OCI-LY3 (cell line): ENCODE data around the gene CCM2L.

Experiments used
- H2AFZ ChIP-seq: fragments of 200-600, 300-600 bp; shearing (Covaris generic); 2 replicates; pipeline ENCODE4 v1.6.0; 2014; ENCODE audit warnings: antibody characterized with exemption, low read depth, low read length
- H3K27ac ChIP-seq: fragments of 200-600, 300-600 bp; sonication (generic); 2 replicates; pipeline ENCODE4 v1.5.1; 2014; ENCODE audit warnings: mild to moderate bottlenecking, low read length, moderate library complexity, mixed read lengths
- H3K27me3 ChIP-seq: fragments of 200-600, 300-600 bp; sonication (generic); 2 replicates; pipeline ENCODE4 v1.6.1; 2014; ENCODE audit warnings: low read depth, low read length, mixed read lengths
- H3K36me3 ChIP-seq: fragments of 200-600, 300-600 bp; sonication (generic); replicated peaks from 2 replicates; pipeline ENCODE3; 2014; ENCODE audit warnings: low read depth, low read length, mixed read lengths
- H3K4me1 ChIP-seq: fragments of 300-600, 200-600 bp; sonication (generic); 2 replicates; pipeline ENCODE4 v1.6.1; 2014; ENCODE audit warnings: low read length, mixed read lengths
- H3K4me2 ChIP-seq: fragments of 200-600, 300-600 bp; sonication (generic); 2 replicates; pipeline ENCODE4 v1.6.1; 2014; ENCODE audit warnings: low read length, mixed read lengths
- H3K4me3 ChIP-seq: fragments of 300-600, 200-600 bp; sonication (generic); 2 replicates; pipeline ENCODE4 v1.5.1; 2014; ENCODE audit warnings: antibody characterized with exemption, mild to moderate bottlenecking, low read length, moderate library complexity
- H3K79me2 ChIP-seq: fragments of 300-600, 200-600 bp; shearing (Covaris generic); 2 replicates; pipeline ENCODE4 v1.6.1; 2014; ENCODE audit warnings: mild to moderate bottlenecking, low read length, mixed read lengths
- H3K9ac ChIP-seq: fragments of 300-600, 200-600 bp; shearing (Covaris generic); 2 replicates; pipeline ENCODE4 v1.6.0; 2014; ENCODE audit warnings: mild to moderate bottlenecking, low read length, moderate library complexity
- H3K9me3 ChIP-seq: fragments of 200-600, 300-600 bp; shearing (Covaris generic); 2 replicates; pipeline ENCODE4 v1.6.1; 2014; ENCODE audit warnings: low read length, mixed read lengths; ENCODE audit not compliant: insufficient read depth
- H4K20me1 ChIP-seq: fragments of 200-600, 300-600 bp; sonication (generic); 2 replicates; pipeline ENCODE4 v1.6.1; 2016; ENCODE audit warnings: low read length, mixed read lengths; ENCODE audit not compliant: insufficient read depth
- EZH2phosphoT487 ChIP-seq: fragments of 200-600 bp; shearing (Covaris generic); IDR thresholded peaks from 2 replicates; pipeline ENCODE4 v1.6.1; 2018; ENCODE audit warnings: antibody characterized with exemption, mixed run types, low read depth
- TF ChIP-seq, protein P1 (sequence below): fragments of 200-600, 300-600 bp; sonication (generic); IDR thresholded peaks from 2 replicates; pipeline ENCODE4 v1.5.1; 2014; ENCODE audit warnings: antibody characterized with exemption, low read length, low read depth

Gene CCM2L

DNA sequence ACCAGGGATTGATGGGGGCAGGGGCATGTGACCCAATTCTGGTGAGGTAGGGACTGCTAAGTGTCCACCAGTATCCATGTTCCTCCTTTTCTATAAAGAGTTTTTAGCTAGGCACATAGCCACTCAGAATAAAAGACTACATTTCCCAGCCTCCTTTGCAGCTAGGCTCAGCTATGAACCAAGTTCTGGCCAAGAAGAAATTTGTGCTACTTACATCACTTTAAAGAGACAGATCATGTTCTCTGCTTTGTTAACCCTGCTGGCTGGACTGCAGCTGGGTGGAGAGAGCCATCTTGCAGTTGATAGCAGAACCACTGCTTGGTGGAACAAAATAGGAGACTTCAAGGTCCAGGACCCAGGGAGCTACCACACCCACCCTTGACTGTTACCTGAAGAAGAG lies 5.3 kb upstream of the CCM2L start:
- no peaks in the 10 kb centered on the region for H3K36me3 ChIP-seq
- H3K4me2 ChIP-seq = no peak overlapping the region
- H2AFZ ChIP-seq = no peak overlapping the region

DNA sequence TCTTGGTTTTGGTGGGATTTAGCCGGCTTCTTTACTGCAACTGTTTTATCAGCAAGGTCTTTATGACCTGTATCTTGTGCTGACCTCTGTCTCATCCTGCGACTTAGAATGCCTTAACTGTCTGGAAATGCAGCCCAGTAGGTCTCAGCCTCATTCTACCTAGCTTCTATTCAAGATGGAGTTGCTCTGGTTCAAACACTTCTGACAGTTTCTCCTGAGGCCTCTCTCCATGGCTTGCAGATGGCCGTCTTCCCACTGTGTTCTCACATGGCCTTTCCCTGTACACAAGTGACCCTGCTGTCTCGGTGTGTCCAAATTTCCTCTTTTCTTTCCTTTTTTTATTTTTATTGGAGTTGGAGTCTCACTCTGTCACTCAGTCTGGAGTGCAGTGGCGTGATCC lies 4.2 kb upstream of the CCM2L start:
- Histone ChIP-seq H3K4me3 (no peak overlapping the region), H3K9ac (no peak overlapping the region), H3K4me1 (no peaks in the 10 kb centered on the region), H4K20me1 (no peaks in the 10 kb centered on the region), H3K79me2 (no peaks in the 10 kb centered on the region), H3K27me3 (peaks cover 26% of the 10 kb centered on the region), H3K4me2 (no peak overlapping the region), H3K9me3 (no peaks in the 10 kb centered on the region), H3K36me3 (no peaks in the 10 kb centered on the region), H2AFZ (no peak overlapping the region), H3K27ac (no peak overlapping the region)
- TF ChIP-seq, protein P1, sequence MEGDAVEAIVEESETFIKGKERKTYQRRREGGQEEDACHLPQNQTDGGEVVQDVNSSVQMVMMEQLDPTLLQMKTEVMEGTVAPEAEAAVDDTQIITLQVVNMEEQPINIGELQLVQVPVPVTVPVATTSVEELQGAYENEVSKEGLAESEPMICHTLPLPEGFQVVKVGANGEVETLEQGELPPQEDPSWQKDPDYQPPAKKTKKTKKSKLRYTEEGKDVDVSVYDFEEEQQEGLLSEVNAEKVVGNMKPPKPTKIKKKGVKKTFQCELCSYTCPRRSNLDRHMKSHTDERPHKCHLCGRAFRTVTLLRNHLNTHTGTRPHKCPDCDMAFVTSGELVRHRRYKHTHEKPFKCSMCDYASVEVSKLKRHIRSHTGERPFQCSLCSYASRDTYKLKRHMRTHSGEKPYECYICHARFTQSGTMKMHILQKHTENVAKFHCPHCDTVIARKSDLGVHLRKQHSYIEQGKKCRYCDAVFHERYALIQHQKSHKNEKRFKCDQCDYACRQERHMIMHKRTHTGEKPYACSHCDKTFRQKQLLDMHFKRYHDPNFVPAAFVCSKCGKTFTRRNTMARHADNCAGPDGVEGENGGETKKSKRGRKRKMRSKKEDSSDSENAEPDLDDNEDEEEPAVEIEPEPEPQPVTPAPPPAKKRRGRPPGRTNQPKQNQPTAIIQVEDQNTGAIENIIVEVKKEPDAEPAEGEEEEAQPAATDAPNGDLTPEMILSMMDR = no peak
- no peak for TF ChIP-seq EZH2phosphoT487

More for the DNA sequence above, 5.3 kb upstream of the CCM2L start:
- Histone ChIP-seq H3K79me2 (no peaks in the 10 kb centered on the region), H3K27me3 (peaks cover 17% of the 10 kb centered on the region; the same call in 1 of the 2 replicates), H3K9me3 (no peaks in the 10 kb centered on the region), H3K27ac (no peak overlapping the region), H3K4me3 (no peak overlapping the region), H4K20me1 (no peaks in the 10 kb centered on the region), H3K9ac (no peak overlapping the region), H3K4me1 (no peaks in the 10 kb centered on the region)
- no peak for TF ChIP-seq EZH2phosphoT487
- TF ChIP-seq, protein P1 = no peak

DNA sequence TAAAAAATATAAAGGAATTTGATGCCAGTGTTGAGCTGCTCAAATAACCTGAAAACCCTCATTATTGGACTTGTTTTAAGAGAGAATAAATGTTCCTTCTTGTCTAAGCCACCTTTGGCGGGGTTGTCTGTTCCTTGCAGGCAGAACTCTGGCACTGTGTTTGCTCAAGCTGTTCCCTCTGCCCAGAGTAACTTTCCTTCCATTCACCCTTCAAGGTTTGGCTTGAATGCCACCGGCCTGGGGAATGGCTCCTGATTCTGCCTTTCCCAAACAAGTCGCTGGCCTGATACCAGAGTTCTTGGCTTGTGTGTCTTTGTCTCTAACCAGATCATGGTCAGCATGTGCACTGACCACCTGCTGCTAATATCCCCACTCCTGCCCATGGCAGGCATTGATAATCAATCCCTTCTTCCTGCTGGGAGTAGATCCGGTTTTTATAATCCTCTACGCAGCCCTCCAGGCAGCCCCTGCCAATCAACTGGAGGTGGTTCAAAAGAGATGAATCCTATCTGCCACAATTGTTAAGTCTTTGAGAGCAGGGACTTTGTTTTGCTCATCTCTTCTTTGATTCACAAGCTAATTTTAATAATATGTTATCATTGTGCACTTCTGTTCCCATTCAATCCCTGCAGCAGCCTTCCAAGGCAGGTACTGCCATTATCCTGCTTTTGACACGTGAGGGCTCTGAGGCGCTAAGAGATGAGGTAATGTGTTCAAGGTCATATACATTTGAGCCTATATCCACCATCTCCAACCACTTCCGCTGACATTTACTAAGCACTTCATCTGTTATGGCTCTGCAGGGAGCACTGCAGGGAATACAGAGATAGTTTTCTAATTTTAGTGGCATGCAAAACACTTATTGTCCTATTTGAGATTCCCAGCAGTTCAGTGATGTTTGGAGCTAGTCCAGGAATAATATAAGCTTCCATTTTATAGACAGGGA lies 3.1 kb upstream of the CCM2L start:
- no peak overlapping the region for H3K4me3 ChIP-seq
- H3K9me3 ChIP-seq = no peaks in the 10 kb centered on the region
- H3K79me2 ChIP-seq = no peaks in the 10 kb centered on the region
- no peak overlapping the region for H2AFZ ChIP-seq
- H3K4me2 ChIP-seq = no peak overlapping the region
- TF ChIP-seq, protein P1 = no peak
- TF ChIP-seq EZH2phosphoT487 = no peak
- no peaks in the 10 kb centered on the region for H3K4me1 ChIP-seq
- no peaks in the 10 kb centered on the region for H4K20me1 ChIP-seq
- H3K27me3 ChIP-seq = peaks cover 34% of the 10 kb centered on the region
- H3K36me3 ChIP-seq = no peaks in the 10 kb centered on the region
- H3K9ac ChIP-seq = no peak overlapping the region
- H3K27ac ChIP-seq = no peak overlapping the region

DNA sequence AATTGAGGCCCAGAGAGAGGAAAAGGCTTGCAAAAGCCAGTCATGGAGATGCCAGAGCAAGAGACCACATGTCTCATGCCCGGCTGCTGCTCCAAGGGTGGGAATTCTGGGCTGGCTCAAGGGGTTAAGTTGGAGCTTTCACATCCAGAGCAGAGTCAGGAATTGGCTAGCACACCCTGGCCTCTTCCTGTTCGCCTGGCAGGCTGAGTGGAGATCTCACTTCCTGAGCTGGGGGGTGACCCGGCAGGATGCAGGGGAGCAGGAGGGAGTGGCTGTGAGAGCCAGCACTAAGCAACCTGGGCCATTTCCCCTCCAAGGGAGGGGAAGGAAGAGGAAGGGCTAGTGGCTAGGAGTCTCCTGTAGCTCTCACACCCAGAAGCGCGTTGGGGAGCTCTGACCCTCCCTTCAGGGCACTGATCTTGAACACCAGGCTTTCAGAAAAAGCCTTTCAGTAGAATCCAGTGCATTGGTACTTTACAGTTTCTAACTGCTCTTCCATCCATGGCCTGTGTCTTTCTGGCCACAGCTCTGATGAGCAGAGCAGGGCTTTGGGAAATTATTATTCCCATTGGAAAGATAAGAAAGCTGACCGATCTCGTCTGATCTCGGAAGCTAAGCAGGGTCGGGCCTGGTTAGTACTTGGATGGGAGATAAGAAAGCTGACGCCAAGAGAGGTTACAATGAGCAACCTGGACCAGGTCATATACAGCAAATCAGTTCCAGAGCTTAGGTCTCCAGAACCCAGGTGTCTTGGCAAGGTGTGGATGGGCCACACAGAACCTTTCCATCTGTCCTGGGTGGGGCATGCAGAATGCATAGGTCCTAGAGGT lies 2.2 kb upstream of the CCM2L start:
- Histone ChIP-seq H3K4me1 (no peaks in the 10 kb centered on the region), H3K4me3 (no peak overlapping the region), H3K9ac (no peak overlapping the region), H3K27ac (no peak overlapping the region), H3K27me3 (peaks cover 41% of the 10 kb centered on the region), H2AFZ (no peak overlapping the region), H3K4me2 (no peak overlapping the region), H3K9me3 (no peaks in the 10 kb centered on the region), H3K79me2 (no peaks in the 10 kb centered on the region), H4K20me1 (no peaks in the 10 kb centered on the region), H3K36me3 (no peaks in the 10 kb centered on the region)
- TF ChIP-seq, protein P1 = no peak
